Caki2 (cell line): ENCODE data around the gene CRTC2. TPM values are rescaled to one million over a fixed set of nuclear protein-coding genes. Genes with fewer than 3 reads are reported as not detected.

Source experiments
- DNase-seq: peaks from one replicate; pipeline ENCODE4 v3.0.0-alpha.2; 2015; ENCODE audit warnings: low read depth
- in situ Hi-C: cut with HindIII; loops from 2 replicates; pipeline ENCODE4 v1.10.0; 2016; ENCODE audit warnings: low sequenced_read_pairs, low pct_unique_long_range_greater_than_20kb, mixed read lengths
- total RNA-seq: library from RNA; depleted of rRNA; stranded (reverse); fragments of >200 nt; shearing (Covaris generic); gene quantifications from 2 replicates; pipeline ENCODE4 v1.2.3, GENCODE V29; 2014; ENCODE audit warnings: low replicate concordance

The CRTC2 gene
- total RNA-seq, 1 experiment from 2014 or later: 2.2 TPM

- no peak for DNase-seq
- in situ Hi-C loops: no loop called here
These were observed 22.2 kb downstream of the CRTC2 start for GRCh38 chr1:153936011-153936802.

GRCh38 chr1:153934746-153935145 is 23.7 kb downstream of the CRTC2 start:
- no peak for DNase-seq
- in situ Hi-C loops: no loop called here

GRCh38 chr1:153933955-153934354 is 24.5 kb downstream of the CRTC2 start:
- in situ Hi-C loops: no loop called here
- DNase-seq: no peak

- in situ Hi-C loops: no loop called here
These were observed 25.0 kb downstream of the CRTC2 start for GRCh38 chr1:153933430-153933829.

GRCh38 chr1:153932156-153933131 is 26.0 kb downstream of the CRTC2 start:
- DNase-seq: no peak
- in situ Hi-C loops: no loop called here

More at GRCh38 chr1:153933430-153933829, 25.0 kb downstream of the CRTC2 start:
- DNase-seq: no peak

- in situ Hi-C loops: no loop called here
These were observed 28.1 kb downstream of the CRTC2 start for GRCh38 chr1:153929981-153930948.

GRCh38 chr1:153929426-153929825 is 29.0 kb downstream of the CRTC2 start:
- in situ Hi-C loops: no loop called here
- no peak for DNase-seq

More at GRCh38 chr1:153929981-153930948, 28.1 kb downstream of the CRTC2 start:
- DNase-seq: no peak

- in situ Hi-C loops: no loop called here
- no peak for DNase-seq
These were observed 29.5 kb downstream of the CRTC2 start for GRCh38 chr1:153928791-153929341.

GRCh38 chr1:153928245-153928644 is 30.2 kb downstream of the CRTC2 start:
- DNase-seq: no peak
- in situ Hi-C loops: no loop called here

- in situ Hi-C loops: no loop called here
- no peak for DNase-seq
These were observed 32.0 kb downstream of the CRTC2 start for GRCh38 chr1:153926405-153926804.

- in situ Hi-C loops: no loop called here
- peak; percentile 100 for DNase-seq
These were observed 35.2 kb downstream of the CRTC2 start, which contains the start of gene GATAD2B for GRCh38 chr1:153922972-153923925. GATAD2B (minus strand) TSS chr1:153922972; CDS start chr1:153828347, 94,625 bp downstream.

GRCh38 chr1:153922076-153922971 is 36.1 kb downstream of the CRTC2 start:
- DNase-seq: no peak
- in situ Hi-C loops: no loop called here

GRCh38 chr1:153921803-153922075 is 36.7 kb downstream of the CRTC2 start:
- DNase-seq: peak; percentile 14
- in situ Hi-C loops: no loop called here

GRCh38 chr1:153921080-153921802 is 37.2 kb downstream of the CRTC2 start:
- no peak for DNase-seq
- in situ Hi-C loops: no loop called here
